Measurements from ENCODE around the gene ZNF680.
"Not testable (repeated sequence)": the region's sequence is repeated elsewhere in the genome, so short reads cannot be mapped to it uniquely, and the experiment has no call there.

Gene ZNF680

DNA sequence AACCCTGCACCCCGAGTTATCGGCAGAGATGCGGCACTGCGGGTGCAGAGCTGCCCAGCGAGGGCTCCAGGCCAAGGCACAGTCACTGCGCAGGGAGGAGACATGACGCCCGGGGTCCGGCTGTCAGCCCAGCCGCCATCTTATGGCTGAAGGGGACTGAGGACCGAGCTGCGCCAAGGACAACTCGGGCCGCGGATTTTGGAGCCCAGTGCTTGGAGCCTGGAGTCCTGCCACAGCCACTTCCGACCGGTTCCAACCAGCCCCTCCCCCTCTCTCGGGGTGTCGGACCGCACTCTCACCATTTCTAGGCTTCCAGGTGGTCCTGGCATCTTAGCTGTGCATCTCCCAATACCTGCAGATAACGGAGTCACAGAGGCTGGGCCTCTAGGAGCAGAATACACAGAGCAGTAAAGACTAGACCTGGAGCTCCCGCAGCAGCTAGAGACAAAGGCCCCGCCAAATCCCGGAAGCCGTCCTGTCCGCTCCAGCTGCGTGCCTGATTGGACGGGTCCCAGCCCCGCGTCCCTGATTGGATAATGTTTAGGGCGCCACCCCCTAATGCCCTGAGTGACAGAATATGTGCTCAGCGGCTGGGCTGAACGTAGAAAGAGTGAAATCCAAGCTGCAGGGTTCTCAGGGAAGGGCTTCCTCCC is at the start of gene ZNF680:
TSS of gene ZNF680 (minus strand) at position 446 of the 653 bp plus-strand sequence. CDS start at position 329, 117 bp downstream.
- DNase-seq (ENCODE audit: low read depth) = peak; percentile 85

DNA sequence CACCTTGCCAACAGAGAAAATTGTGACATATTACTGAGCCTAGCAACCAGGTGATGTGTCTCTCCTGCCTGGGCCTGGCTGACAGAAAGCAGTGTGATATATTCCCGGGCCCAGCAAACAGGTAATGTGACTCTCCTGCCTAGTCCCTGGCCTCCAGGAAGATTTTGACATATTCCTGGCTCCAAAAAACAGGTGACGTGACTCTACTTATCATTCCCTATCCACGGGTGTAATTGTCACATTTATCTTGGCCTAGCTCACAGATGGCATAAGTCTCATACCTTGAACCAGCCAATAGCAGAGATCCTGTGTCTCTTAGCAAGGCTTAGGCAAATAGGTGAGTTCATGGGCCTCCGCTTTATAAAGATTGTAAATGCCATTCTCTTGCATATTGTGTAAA is 49.6 kb upstream of the ZNF680 start:
- no peak for DNase-seq (ENCODE audit: low read depth)

DNA sequence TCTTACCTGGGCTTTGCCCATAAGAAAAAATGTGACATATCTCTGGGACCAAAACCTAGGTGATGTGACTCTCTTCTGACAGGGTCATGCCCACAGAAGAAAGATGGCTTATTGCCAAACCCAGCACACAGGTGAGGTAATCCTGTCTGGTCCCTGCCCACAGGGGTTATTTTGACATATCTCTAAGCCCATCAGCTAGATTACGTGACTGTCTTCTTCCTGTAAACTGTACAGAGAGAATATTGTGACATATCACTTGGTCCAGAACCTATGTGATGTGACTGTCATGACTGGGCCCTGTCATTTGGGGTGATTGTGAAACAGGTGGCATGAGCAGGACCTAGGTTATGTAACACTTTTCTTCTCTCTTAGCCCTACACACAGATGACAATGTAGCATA is 48.8 kb upstream of the ZNF680 start:
- DNase-seq (ENCODE audit: low read depth) = no peak

DNA sequence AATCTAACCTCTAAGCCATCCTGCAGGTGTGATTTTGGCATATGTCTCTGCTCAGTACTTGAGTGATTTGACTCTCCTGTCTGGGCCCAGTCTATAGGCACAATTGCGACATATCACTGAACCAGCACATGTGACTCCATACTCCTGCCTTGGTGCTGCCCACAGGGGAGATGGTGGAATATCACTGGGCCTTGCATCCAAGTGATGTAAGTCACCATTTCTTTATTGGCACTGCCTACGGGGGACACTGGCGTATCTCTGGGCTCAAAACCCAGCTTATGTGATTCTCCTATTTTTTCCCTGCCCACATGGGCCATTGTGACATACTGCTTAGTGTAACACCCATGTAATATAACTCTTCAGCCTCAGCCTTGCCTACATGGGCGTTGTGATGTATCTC is 48.1 kb upstream of the ZNF680 start:
- no peak for DNase-seq (ENCODE audit: low read depth)

DNA sequence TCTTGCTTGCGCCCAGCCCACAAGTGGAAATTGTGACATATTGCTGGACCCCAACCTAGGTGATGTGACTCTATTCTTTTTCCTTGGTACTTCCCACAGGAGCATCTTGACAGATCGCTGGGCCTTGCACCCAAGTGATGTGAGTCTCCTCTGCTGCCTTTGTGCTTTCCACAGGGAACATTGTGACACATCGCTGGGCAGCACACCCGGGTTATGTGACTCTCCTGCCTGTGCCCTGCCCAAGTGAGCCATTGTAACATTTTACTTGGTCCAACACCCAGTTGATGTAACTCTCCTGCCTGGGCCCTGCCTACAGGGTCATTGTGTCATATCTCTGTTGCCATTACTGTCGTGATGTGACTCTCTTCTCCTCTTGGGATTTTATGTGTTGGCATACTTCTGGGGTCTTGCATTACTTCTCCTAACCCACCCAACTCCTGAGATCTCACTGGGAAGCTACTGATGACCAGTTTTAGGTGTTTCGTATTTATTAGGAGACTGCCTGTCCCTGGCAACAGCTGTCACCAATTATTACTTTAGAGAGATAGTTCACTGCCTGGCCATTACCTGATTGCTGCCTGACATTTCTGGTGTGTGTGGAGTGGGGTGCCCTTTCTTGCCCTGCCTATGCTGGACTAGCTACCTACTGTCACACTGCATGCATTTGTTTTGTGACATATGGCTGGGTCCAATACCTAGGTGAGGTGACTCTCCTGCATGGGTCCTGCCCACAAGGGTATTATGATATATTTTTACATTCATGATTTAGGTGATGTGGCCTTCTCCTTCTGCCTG is 45.4 kb upstream of the ZNF680 start:
- no peak for DNase-seq (ENCODE audit: low read depth)

DNA sequence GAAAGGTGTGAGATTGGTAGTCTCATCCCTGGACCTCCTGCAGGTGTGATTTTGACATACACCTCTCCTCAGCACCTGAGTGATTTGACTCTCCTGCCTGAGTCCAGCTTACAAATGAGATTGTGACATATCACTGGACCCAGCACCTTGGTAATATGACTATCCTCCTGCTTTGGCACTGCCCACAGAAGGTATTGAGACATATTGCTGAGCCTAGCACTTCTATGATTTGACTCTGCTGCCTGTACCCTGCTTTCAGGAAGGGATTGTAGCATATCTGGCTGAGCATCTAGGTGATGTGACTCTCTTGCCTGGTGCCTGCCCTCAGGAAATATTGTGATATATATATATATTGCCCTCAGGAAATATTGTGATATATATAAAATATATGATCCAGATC is 43.5 kb upstream of the ZNF680 start:
- DNase-seq (ENCODE audit: low read depth) = no peak

DNA sequence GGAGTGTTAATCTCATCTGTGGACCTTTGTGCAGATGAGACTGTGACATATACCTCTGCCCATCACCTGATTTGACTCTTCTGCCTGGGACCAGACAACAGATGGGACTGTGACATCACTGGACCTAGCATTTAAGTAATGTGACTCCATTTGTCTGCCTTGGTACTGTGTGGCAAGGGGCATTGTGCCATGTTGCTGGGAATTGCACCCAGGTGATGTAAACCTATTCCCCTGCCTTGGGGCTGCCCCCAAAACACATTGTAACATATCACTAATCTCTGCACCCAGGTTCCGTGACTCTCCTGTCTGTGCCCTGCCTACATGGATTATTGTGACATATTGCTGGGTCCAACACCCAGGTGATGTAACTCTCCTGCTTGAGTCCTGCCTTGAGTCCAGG is 40.4 kb upstream of the ZNF680 start:
- DNase-seq (ENCODE audit: low read depth) = no peak

DNA sequence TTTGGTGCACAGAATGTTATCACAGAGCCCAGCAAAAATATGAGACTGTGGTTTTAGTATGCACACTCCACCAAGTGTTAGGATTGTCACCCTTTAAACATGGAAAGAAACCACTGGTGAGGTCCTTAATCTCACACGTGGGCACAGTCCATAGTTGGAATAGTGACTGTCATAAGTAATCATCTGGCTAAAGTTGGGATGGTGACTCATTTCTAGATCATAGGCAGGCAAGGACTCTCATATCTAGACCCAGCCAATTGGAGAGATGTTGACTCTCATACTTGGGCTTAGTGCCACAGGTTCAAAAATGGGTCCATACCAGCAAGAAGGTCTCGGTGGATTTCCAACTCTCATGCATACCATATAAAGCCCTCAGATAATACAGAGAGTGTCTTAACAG is 39.6 kb upstream of the ZNF680 start:
- DNase-seq (ENCODE audit: low read depth) = no peak

DNA sequence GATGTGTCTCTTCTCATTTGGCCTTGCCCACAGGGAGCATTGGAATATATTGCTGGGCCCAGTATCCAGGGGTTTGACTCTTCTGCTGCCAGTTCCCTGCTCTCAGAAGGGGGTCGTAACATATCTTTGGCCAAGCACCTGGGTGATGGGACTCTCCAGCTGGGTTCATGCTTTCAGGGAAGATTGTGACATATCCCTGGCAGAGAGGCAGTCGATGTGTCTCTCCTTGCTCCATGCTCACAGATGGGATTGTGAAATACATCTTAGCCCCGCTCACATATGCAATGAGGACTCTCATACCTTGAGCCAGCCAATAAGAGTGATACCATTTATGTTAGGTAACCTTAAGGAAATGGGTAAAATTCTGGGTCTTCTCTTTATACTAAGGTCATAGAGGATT is 39.2 kb upstream of the ZNF680 start:
- DNase-seq (ENCODE audit: low read depth) = no peak

DNA sequence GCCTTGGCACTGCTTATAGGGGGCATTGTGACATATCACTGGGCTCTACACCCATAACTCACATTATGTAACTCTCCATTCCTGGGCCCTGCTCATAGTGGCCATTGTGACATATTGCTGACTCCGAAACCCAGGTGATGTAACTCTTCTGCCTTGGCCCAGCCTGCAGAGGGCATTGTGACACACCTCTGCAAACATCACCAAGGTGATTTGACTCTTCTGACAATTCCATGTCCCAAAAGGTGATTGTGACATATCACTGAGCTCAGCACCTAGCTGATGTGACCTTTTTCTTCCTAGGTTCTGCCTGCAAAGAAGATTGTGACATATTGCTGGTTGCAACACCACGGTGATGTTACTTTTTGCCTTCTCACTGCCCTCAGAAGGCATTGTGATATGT is 36.5 kb upstream of the ZNF680 start:
- DNase-seq (ENCODE audit: low read depth) = no peak

DNA sequence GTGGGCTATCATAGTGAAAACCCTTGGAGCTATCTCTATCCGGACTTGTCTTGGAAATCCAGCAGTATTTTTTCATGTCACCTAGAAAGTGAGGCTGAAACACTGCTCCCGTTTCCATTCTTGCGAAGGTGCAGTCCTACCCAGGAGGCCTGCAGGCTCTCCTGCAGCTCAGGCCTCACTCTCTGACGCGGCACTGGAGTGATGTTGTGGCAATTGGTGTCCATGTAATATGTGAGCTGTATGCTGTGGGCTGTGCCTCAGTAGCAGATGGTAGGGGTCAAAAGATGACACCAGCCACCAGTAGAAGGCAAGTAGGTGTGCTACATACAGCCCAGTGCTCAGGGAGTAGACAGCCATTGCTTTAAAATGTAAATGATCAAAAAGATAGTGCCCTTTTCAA is 28.1 kb upstream of the ZNF680 start:
- no peak for DNase-seq (ENCODE audit: low read depth)

DNA sequence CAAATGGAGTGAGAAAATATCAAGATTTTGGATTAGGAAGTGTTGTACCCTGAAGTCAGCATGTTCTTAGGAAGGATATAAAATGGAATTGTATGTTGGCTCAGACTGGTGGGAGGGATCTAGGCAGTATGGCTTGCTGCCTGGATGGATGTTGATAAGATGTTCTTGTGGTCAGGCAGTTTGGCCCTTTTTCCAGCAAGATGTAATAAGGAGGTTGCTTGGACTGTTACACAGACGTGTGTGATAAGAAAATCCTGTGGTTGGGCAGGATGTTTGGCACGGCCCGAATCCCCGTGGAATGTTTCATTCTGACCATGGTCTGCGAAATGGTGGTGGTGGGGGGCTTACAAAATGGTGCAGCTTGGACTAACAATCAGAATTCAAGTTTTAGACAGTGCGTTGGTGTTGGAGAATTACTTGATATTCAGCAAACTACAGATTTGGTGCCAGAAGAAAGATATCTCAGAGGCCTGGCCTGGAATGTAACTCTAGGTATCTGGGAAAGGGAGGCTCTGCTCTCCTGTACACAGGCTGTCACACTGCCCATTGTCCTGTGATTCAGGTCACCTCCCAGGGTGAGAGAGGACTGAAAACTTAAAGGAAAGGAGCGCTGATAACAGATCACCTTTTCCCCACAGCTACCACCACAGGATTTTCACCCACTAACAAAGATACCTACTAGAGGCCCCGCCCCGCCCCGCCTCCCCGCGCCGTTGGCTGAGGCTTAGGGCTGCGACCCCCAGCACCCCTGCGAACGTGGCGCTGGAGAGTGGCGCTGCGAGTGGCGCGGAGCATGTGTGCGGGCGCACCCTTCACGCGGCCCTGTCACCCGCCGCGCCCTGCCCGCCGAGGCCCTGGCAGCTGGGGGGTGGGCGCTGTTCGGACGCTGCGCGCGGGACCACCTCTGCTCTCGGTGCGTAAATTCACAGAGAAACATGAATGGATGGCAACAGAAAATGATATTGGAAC is 19.3 kb upstream of the ZNF680 start:
- no peak for DNase-seq (ENCODE audit: low read depth)

DNA sequence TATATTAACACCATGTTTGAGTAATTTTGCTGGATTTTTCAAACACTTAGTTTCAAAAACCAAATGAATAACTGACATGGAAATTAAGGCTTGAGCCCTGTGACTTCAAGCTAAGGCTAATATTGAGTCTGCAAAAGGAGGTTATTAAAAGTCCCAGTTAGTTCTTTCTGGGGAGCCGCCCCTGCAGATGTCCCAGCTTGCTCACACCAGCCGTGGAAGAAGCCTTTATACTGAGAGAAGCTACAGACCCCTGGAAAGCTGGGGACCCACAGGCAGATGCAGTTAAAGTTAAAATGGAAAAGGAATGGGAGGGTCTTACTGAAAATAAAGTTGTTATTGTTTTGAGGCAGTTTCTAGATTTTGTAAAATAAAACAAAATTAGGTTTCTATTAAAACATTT is 18.5 kb upstream of the ZNF680 start:
- no peak for DNase-seq (ENCODE audit: low read depth)

DNA sequence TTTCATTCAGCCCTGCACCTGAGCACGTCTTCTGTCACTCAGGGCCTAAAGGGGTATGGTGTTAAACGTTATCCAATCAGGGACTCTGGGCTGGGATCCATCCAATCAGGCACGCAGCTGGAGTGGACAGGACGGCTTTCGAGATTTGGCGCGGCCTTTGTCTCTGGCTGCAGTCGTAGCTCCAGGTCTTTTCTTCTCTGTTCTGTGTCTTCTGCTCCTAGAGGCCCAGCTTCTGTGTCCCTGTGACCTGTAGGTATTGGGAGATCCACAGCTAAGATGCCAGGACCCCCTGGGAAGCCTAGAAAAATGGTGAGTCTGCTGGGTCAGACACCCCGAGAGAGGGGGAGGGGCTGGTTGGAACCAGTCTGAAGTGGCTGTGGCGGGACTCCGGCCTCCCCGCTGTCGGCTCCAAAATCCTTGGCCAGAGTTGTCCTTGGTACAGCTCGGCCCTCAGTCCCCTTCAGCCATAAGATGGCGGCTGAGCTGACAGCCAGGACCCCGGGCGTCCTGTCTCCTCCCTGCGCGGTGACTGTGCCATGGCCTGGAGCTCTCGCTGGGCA is 11.7 kb upstream of the ZNF680 start:
- DNase-seq (ENCODE audit: low read depth) = no peak

DNA sequence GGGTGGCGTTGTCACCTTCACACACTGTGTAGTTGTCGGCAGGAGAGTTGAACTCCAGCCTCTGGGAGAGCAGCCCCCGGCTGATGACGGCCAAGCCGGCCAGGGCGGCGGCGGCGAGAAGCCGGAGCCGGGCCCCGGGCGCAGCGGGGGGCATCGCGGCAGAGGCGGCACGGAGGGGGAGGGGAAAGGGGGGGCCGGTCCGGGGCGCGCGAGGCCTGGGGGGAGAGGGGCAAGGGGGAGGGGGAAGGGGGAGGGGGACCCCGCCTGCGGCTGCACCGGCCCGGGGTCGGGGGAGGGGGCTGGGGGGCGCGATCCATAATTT is 7.4 kb upstream of the ZNF680 start:
- DNase-seq (ENCODE audit: low read depth) = not testable (repeated sequence)

DNA sequence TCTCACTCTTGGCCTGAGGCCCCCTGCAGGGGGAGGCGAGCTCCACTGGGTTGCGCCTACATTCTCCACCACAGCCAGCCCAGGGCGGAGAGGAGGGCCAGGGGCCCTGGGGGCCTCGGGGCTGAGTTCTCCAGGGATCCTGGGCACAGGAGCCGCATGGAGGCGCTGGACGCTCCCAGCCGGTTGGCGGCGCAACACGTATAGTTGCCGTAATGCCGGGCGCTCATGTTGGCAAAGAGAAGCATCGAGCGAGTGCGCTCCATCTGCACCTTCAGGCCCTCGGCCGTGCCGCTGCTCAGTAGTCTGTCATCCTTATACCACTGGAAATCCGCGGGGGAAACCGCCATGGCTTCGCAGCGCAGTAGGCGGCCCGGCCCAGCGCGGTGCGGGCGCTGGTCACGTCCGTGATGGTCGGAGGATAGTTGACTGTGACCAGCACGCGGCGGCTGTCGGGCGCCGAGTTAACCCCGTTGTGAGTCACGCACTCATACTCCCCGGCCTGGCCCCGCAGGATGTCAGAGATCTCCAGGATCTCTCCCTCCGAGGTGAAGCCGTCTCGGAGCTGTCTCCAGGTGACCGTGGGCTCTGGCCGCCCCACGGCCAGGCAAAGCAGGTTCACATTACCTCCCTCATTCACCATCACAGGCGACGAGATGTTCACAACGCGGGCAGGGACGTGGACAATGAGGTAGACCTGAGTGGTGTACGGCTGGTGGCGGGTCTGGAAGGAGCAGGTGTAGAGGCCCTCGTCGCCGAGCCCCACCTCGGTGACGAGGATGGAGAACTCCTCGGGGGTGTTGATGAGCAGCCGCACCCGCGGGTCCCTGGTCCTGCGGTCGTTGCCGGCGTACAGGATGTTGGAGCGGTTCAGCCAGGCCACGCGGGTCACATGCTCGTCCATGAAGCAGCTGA is 6.8 kb upstream of the ZNF680 start:
- DNase-seq (ENCODE audit: low read depth) = peak; percentile 17

DNA sequence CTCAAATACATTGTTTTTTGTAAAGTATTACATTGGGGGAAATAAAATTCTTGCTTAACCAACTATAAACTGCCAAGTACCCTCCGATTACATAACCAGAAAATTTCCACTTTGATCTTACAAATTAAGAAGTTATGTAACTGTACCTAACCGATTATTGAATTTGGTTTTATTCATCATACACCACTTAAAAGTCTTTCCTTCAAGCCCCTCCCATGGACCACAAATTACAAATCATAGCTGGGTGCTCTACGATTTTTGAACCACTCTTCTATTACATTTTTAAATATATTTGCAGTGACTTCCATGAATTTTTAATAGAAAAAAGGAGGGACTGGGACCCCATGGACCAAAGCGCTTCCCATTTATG is 630 bp downstream of the ZNF680 start:
- DNase-seq (ENCODE audit: low read depth) = no peak

DNA sequence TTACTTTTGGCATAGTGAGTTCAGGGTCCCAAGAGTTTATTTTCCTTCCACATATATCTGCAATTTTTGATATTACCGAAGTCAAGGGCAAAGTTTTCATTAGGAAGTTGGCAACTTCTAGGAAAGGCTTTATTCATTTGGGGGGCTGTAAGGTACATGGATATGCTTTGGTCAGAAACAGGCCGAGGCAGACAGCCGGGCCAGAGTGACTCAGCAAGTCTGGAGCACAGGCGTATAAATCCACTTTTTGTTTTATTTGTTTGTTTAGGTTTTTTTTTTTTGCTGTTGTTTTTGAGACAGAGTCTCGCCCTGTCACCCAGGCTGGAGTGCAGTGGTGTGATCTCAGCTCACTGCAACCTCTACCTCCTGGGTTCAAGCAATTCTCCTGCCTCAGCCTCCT is 3.7 kb downstream of the ZNF680 start:
- no peak for DNase-seq (ENCODE audit: low read depth)

DNA sequence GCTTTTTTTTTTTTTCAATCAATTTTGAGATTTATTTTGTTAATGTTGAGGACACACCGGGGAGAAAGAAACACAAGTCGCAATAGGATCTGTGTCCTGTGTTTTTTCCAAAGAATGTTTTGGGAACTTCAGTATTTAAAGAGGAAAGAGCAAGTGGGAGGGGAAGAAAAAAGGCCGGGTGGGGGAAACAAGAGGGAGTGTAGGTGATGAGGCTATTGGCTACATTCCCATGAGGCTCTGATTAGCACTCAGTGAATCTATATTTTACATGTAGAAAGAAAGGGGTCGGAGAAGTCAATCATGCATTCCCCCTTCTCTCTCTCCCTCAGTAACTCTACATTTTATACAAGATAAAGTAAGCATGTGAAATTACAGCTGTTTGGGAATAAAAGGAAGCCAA is 4.1 kb downstream of the ZNF680 start:
- DNase-seq (ENCODE audit: low read depth) = no peak

DNA sequence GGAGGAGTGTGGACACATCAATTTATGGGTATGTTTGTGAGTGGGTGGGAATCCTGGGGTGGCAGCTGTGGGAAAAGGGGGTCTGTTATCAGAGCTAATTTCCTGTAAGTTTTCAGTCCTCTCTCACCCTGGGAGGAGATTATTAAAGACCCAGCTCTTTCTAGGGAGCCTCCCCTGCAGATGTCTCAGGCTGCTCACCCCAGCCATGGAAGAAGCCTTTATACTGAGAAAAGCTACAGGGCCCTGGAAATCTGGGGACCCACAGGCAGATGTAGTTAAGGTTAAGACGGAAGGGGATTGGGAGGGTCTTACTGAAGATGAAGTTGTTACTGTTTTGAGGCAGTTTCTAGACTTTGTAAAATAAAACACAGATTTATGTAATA is 4.6 kb downstream of the ZNF680 start:
- DNase-seq (ENCODE audit: low read depth) = no peak

DNA sequence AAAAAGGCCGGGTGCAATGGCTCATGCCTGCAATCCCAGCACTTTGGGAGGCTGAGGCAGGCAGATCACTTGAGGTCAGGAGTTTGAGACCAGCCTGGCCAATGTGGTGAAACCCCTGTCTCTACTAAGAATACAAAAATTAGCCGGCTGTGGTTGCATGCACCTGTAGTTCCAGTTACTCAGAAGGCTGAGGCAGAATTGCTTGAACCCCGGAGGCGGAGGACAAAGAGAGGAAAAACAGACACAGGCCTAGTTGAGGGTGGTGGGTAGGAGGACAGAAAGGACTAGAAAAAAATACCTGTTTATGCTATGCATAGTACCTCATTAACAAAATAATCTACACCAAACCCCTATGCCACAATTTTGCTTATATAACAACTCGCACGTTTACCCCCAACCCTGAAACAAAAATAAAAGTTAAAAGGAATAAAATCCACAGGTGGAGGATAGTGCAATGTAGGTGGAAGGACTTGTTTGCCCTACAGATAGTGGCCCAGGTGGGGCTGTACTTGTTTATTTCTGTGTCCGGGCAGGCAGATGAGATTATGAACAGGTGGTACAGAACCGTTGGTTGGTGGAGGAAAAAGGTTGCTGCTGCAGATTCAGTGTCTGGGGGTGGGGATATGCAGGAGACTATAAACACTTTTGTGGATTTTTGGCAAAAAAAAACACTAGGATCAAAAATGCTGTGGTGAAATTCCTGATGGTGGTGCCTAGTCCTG is 5.1 kb downstream of the ZNF680 start:
- DNase-seq (ENCODE audit: low read depth) = no peak
